MM.1S (cell line): Measurements from ENCODE around the gene ADAMTS3.

Experiments used
- EZH2 ChIP-seq: fragments of 300-600 bp; sonication (generic); optimal IDR thresholded peaks from 2 replicates; pipeline ENCODE3; 2017; ENCODE audit warnings: low read depth, mild to moderate bottlenecking, antibody characterized with exemption, low read length, mixed read lengths
- EZH2phosphoT487 ChIP-seq: fragments of 300-600 bp; sonication (generic); IDR thresholded peaks from 2 replicates; pipeline ENCODE4 v1.6.1; 2018; ENCODE audit warnings: antibody characterized with exemption, low read length
- TF ChIP-seq, protein P1 (sequence below): fragments of 300-600 bp; sonication (generic); IDR thresholded peaks from 2 replicates; pipeline ENCODE4 v1.5.1; 2016; ENCODE audit warnings: antibody characterized with exemption, low read length, mixed read lengths

DNA sequence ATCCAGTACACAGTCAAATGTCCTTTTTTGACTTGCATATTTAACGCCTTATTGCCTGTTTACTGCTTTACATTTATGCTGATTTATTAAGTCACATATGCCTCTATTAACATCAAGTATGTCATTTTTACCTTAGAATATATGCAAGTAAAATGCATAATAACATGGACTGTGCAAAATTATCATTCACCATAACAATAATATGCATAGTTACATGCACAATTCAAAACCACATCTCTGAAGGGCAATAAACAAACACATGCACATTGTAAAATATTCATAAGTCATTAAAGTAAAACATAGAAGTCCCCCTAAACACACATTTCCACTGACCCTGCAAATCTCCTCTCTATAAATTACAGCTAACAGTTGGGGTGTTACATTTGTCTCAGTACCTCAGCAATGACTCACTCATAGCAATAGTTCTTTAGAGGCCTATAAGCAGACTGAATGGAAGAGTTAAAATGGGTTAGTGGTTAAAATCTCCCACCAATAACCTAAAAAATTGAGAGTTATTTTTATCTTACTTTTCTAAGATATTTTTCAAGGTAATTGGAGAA, 61.1 kb downstream of the ADAMTS3 start:
- TF ChIP-seq, protein P1, sequence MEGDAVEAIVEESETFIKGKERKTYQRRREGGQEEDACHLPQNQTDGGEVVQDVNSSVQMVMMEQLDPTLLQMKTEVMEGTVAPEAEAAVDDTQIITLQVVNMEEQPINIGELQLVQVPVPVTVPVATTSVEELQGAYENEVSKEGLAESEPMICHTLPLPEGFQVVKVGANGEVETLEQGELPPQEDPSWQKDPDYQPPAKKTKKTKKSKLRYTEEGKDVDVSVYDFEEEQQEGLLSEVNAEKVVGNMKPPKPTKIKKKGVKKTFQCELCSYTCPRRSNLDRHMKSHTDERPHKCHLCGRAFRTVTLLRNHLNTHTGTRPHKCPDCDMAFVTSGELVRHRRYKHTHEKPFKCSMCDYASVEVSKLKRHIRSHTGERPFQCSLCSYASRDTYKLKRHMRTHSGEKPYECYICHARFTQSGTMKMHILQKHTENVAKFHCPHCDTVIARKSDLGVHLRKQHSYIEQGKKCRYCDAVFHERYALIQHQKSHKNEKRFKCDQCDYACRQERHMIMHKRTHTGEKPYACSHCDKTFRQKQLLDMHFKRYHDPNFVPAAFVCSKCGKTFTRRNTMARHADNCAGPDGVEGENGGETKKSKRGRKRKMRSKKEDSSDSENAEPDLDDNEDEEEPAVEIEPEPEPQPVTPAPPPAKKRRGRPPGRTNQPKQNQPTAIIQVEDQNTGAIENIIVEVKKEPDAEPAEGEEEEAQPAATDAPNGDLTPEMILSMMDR, result no peak
- no peak for TF ChIP-seq EZH2
- TF ChIP-seq EZH2phosphoT487, result no peak
